ENCODE data around the gene QARS1.

The QARS1 gene

GRCh38 chr3:49120438-49121131 lies 16.0 kb upstream of the QARS1 start, which contains the start of gene USP19:
Gene USP19, minus strand, starts transcription at chr3:49120823. Its CDS starts 1,678 bp downstream, at chr3:49119145.
- DNase-seq (ENCODE audit: low spot score) = peak; percentile 93

GRCh38 chr3:49120096-49120437 lies 15.5 kb upstream of the QARS1 start:
- no peak for DNase-seq (ENCODE audit: low spot score)

GRCh38 chr3:49119439-49119838 lies 14.9 kb upstream of the QARS1 start:
- DNase-seq (ENCODE audit: low spot score) = no peak

- no peak for DNase-seq (ENCODE audit: low spot score)
Measured at GRCh38 chr3:49119036-49119435, 14.5 kb upstream of the QARS1 start.

GRCh38 chr3:49112262-49112661 lies 7.7 kb upstream of the QARS1 start:
- no peak for DNase-seq (ENCODE audit: low spot score)

- no peak for DNase-seq (ENCODE audit: low spot score)
Measured at GRCh38 chr3:49111347-49111746, 6.8 kb upstream of the QARS1 start.

- no peak for DNase-seq (ENCODE audit: low spot score)
Measured at GRCh38 chr3:49110780-49111179, 6.2 kb upstream of the QARS1 start.

GRCh38 chr3:49108346-49108745 lies 3.8 kb upstream of the QARS1 start:
- DNase-seq (ENCODE audit: low spot score) = no peak

- no peak for DNase-seq (ENCODE audit: low spot score)
Measured at GRCh38 chr3:49104052-49104426, 518 bp downstream of the QARS1 start.

GRCh38 chr3:49100046-49100615 lies 4.4 kb downstream of the QARS1 start:
- DNase-seq (ENCODE audit: low spot score) = no peak

GRCh38 chr3:49098910-49099630 lies 5.5 kb downstream of the QARS1 start:
- no peak for DNase-seq (ENCODE audit: low spot score)

GRCh38 chr3:49098429-49098828 lies 6.1 kb downstream of the QARS1 start:
- no peak for DNase-seq (ENCODE audit: low spot score)

GRCh38 chr3:49093853-49094767 lies 10.4 kb downstream of the QARS1 start, which contains the start of gene QRICH1:
Gene QRICH1, minus strand, starts transcription at chr3:49094071. Its CDS starts 17,054 bp downstream, at chr3:49077017.
- peak; percentile 98 for DNase-seq (ENCODE audit: low spot score)

GRCh38 chr3:49092938-49093852 lies 11.4 kb downstream of the QARS1 start:
- peak; percentile 45 for DNase-seq (ENCODE audit: low spot score)

GRCh38 chr3:49081429-49081828 lies 23.1 kb downstream of the QARS1 start:
- DNase-seq (ENCODE audit: low spot score) = no peak

GRCh38 chr3:49079270-49079669 lies 25.3 kb downstream of the QARS1 start:
- DNase-seq (ENCODE audit: low spot score) = no peak

GRCh38 chr3:49076646-49077045 lies 27.9 kb downstream of the QARS1 start:
- DNase-seq (ENCODE audit: low spot score) = no peak

- no peak for DNase-seq (ENCODE audit: low spot score)
Measured at GRCh38 chr3:49076116-49076515, 28.4 kb downstream of the QARS1 start.

- no peak for DNase-seq (ENCODE audit: low spot score)
Measured at GRCh38 chr3:49058011-49058410, 46.5 kb downstream of the QARS1 start.

GRCh38 chr3:49057268-49057667 lies 47.3 kb downstream of the QARS1 start:
- DNase-seq (ENCODE audit: low spot score) = no peak

GRCh38 chr3:49054344-49054862 lies 50.2 kb downstream of the QARS1 start:
- DNase-seq (ENCODE audit: low spot score) = no peak
